HG03064 (cell line): Measurements from ENCODE around the gene TUBB4A.
"Not testable (repeated sequence)": the region's sequence is repeated elsewhere in the genome, so short reads cannot be mapped to it uniquely, and the experiment has no call there.

ENCODE experiments used
- ATAC-seq: cut with Tn5 transposase; IDR thresholded peaks from one replicate; pipeline ENCODE4 v1.9.1; 2021; ENCODE audit warnings: low read depth; ENCODE audit not compliant: unreplicated experiment

TUBB4A gene

GRCh38 chr19:6527893-6528543 lies 25.9 kb upstream of the TUBB4A start:
- ATAC-seq = peak; percentile 41

- ATAC-seq = no peak
Measured at GRCh38 chr19:6524311-6524710, 22.2 kb upstream of the TUBB4A start.

- ATAC-seq = no peak
Measured at GRCh38 chr19:6522712-6523111, 20.6 kb upstream of the TUBB4A start.

GRCh38 chr19:6521718-6522646 lies 19.9 kb upstream of the TUBB4A start:
- peak; percentile 41 for ATAC-seq

- no peak for ATAC-seq
Measured at GRCh38 chr19:6519289-6519688, 17.2 kb upstream of the TUBB4A start.

- no peak for ATAC-seq
Measured at GRCh38 chr19:6518145-6518911, 16.2 kb upstream of the TUBB4A start.

GRCh38 chr19:6516659-6517291 lies 14.7 kb upstream of the TUBB4A start:
- ATAC-seq = no peak

GRCh38 chr19:6516018-6516658 lies 14.0 kb upstream of the TUBB4A start:
- no peak for ATAC-seq

GRCh38 chr19:6514926-6515544 lies 12.9 kb upstream of the TUBB4A start:
- ATAC-seq = no peak

- no peak for ATAC-seq
Measured at GRCh38 chr19:6514089-6514488, 12.0 kb upstream of the TUBB4A start.

- ATAC-seq = no peak
Measured at GRCh38 chr19:6510618-6511017, 8.5 kb upstream of the TUBB4A start.

- no peak for ATAC-seq
Measured at GRCh38 chr19:6509118-6509971, 7.2 kb upstream of the TUBB4A start.

- ATAC-seq = not testable (repeated sequence)
Measured at GRCh38 chr19:6508028-6508771, 6.1 kb upstream of the TUBB4A start.

GRCh38 chr19:6503407-6504201 lies 1.5 kb upstream of the TUBB4A start:
- no peak for ATAC-seq

GRCh38 chr19:6500837-6501739 lies 1.0 kb downstream of the TUBB4A start:
- ATAC-seq = no peak

- no peak for ATAC-seq
Measured at GRCh38 chr19:6499052-6499790, 2.9 kb downstream of the TUBB4A start.
